Stimulated activated CD4-positive, alpha-beta T cell treated with anti-CD3 and anti-CD28 coated beads, Interleukin-1b, Interleukin-23, amount 100 ng/mL, for 24 hours (primary cell): ENCODE results near the gene D2HGDH.
A peak's percentile ranks its signal among the peaks of the same experiment; 100 is the strongest.

ENCODE experiments used
- DNase-seq, 4 experiments: peaks; one replicate each; pipeline ENCODE4 v3.0.0-alpha.2; 2020; ENCODE audit warnings: low read depth in 4 of 4, low spot score in 1 of 4

D2HGDH gene

GRCh38 chr2:241734467-241735208 is at the start of gene D2HGDH:
Gene D2HGDH (plus strand): TSS chr2:241734630. CDS start chr2:241735225, 595 bp downstream.
- DNase-seq, result peak; percentile 86 to 95 (median 90)

- no peak for DNase-seq
Observed at GRCh38 chr2:241686324-241686649, 48.1 kb upstream of the D2HGDH start.

DNA sequence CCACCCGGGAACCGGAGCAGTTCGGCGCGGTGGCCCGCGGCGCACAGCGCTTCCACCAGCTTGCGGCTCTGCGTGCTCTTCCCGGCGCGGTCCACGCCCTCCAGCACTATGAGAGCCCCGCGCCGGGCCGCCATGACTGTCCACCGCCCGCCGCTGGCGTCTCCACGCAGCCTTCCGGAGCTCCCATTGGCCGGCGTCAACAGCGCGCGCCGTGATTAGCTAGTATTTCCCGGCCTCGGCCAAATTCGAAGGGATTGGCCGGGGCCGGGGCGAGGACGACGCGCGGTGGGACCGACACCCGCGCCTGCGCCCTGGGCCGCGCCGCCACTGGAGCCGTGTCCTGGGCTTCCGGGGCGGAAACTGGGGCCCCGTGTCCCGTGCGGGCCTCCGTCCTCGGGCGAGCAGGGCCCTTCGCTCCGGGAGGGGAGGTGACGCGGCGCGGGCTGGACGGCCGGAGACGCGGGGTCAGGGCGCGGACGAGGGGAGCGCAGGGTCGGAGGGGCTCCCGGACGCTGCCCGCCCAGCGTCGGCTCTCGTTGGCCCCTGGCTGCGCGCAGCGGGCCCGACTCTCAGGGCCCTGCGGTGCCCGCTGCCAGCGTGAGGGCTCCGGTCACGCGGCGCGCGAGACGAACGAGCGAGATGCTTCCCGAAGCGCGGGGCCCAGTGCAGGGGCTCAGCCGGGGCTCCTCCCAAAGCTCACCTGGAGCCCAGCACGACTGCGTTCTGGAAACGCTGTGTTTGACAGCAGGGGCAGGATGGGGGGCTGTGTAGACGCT is 47.6 kb upstream of the D2HGDH start, which contains the start of gene DTYMK:
Gene DTYMK, minus strand, starts transcription at position 166 of the 776 bp plus-strand sequence. Its CDS starts 32 bp downstream, at position 134.
- peak; percentile 81 to 93 (median 89) for DNase-seq

DNA sequence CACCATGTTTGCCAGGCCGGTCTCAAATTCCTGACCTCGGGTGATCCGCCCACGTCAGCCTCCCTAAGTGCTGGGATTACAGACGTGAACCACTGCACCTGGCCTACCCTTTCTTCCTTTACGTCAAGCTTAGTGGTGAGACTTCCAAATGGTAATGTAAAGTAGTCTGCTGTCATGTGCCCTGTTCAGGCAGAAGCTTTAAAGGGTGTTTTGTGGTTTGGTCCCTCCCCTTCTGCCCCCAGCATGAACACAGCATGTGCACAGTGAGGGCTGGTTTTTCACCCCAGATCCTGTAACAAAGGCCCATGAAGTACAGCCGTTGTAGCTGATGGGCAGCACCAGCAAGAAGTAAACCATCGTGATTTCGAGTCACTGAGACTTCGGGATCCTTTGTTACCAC is 45.1 kb upstream of the D2HGDH start:
- DNase-seq, result no peak

- DNase-seq, result no peak
Observed at GRCh38 chr2:241690202-241690717, 44.2 kb upstream of the D2HGDH start.

DNA sequence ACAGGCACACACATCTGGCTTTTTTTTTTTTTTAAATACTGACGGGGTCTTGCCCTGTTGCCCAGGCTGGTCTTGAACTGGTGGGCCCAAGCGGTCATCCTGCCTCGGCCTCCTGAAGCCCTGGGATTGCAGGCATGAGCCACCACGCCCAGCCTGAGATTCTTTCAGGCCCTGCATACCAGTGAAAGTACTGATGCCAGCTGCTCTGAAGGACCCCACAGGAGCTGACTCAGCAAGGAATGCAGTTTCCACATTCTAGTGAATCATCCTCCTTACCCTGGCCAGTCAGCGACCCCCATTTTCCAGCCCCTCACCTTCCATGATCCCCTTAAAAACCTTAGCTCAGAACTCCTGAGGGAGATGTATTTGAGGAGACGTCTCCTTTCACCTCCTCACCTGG is 42.0 kb upstream of the D2HGDH start:
- DNase-seq, result no peak

GRCh38 chr2:241695651-241696050 is 38.8 kb upstream of the D2HGDH start:
- DNase-seq, result no peak

- no peak for DNase-seq
Observed at GRCh38 chr2:241701149-241701398, 33.4 kb upstream of the D2HGDH start.

GRCh38 chr2:241701399-241702154 is 32.9 kb upstream of the D2HGDH start, which contains the start of gene ING5:
Gene ING5 (plus strand): TSS chr2:241702039. CDS start chr2:241702066, 27 bp downstream.
- peak; percentile 95 to 98 (median 96) for DNase-seq

GRCh38 chr2:241702155-241703031 is 32.0 kb upstream of the D2HGDH start:
- DNase-seq, result peak; percentile 69 to 88 (median 86)

GRCh38 chr2:241703032-241703604 is 31.3 kb upstream of the D2HGDH start:
- no peak for DNase-seq

- no peak for DNase-seq
Observed at GRCh38 chr2:241706537-241706936, 27.9 kb upstream of the D2HGDH start.

DNA sequence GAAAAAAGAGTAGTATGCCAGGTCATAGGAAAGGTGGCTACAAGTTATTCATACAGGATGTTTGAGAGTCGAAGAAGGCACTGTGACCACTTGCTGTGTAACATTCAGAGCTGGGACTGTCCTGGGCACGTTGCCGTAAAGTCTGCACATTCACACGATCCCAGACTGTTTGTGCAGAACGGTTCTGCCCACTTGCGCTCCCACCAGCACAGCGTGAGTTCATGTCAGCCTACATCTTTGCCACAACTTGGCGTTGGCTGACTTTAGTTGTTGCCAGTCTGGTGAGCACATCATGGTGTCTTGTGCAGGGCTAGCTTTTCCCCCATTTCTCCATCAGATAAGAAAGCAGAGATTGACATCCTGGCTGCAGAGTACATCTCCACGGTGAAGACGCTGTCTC is 25.6 kb upstream of the D2HGDH start:
- DNase-seq, result no peak

GRCh38 chr2:241719093-241719492 is 15.3 kb upstream of the D2HGDH start:
- DNase-seq, result no peak

- DNase-seq, result no peak
Observed at GRCh38 chr2:241720099-241720498, 14.3 kb upstream of the D2HGDH start.

DNA sequence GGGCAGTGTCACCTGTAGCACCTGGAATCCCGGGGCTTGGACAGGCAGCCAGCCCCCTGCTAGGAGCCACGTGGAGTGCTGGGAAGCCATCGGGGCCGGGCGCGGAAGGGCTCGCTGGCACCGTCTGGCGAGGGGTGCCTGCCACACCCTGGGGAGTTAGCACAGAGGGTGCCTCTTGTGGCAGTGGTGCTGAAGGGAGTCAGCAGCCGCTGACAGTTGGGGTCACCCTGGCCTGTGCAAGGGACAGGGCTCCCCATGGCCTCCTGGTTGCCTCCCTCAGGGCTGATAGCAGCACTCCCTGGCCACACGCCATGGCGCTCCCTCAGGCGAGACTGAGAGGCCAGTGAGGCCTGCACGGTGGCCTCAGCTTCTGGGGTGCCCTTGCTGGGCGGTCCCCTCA is 13.9 kb upstream of the D2HGDH start:
- no peak for DNase-seq

DNA sequence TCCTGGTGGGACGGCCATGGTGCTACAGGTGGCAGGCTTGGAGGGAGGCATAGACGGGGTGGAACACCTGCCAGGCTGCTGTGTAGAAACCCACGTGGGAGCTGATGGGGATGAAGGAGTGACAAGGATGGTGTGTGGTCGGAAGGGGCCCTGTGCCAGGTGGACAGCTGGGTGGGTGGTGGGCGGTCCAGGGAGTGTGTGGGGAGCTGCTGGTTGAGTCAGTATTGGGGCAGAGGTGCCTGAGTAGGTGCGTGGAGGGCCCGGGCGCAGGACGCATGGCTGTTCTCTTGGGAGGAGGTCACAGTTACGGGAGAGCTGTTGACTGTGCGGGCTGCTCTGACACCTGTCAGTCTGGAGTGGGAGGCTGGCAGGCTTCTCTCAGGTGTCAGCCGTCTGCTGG is 12.6 kb upstream of the D2HGDH start:
- no peak for DNase-seq

DNA sequence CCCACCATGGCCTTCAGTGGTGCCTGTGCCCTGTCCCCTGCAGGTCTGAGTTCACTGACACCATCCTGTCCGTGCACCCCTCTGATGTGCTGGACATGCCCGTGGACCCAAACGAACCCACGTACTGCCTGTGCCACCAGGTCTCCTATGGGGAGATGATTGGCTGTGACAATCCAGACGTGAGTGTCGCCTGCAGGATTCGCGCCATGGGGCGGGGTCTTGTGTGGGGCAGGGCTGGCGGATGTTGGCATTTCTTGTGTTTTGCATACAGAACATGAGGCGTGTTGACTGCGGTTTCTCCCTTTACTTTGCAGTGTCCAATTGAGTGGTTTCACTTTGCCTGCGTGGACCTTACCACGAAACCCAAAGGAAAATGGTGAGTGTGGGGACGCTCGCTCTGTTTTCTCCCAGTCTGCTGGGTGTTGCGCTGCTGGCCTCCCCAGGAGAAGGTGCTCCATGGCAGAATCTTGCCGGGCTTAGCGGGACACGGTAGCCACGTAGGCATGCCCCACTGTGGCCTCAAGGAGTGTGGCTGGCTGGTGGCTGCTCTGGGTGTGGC is 11.5 kb upstream of the D2HGDH start:
- no peak for DNase-seq

- DNase-seq, result no peak
Observed at GRCh38 chr2:241724259-241724974, 10.0 kb upstream of the D2HGDH start.
